K562 (cell line): ENCODE measurements around the gene PTBP3. TPM values are rescaled to one million over a fixed set of nuclear protein-coding genes. Genes with fewer than 3 reads are reported as not detected.

Experiments used
- C11orf30 ChIP-seq: fragments of 450-650 bp; IDR thresholded peaks from 2 replicates; pipeline ENCODE4 v1.6.1; 2016; ENCODE audit warnings: low read depth, mild to moderate bottlenecking
- CC2D1A ChIP-seq: fragments of 450-650 bp; IDR thresholded peaks from 2 replicates; pipeline ENCODE4 v1.6.1; 2017; ENCODE audit warnings: mild to moderate bottlenecking
- CXXC5 ChIP-seq: fragments of 250-450 bp; sonication (Bioruptor Pico); IDR thresholded peaks from 2 replicates; pipeline ENCODE4 v1.8.0; 2022; ENCODE audit warnings: inconsistent platforms, mild to moderate bottlenecking, moderate library complexity
- EP400 ChIP-seq: fragments of 450-650 bp; IDR thresholded peaks from 2 replicates; pipeline ENCODE4 v1.6.1; 2017; ENCODE audit warnings: antibody characterized with exemption, mild to moderate bottlenecking, moderate library complexity
- GABPB1 ChIP-seq: sonication (generic); formaldehyde crosslinking; IDR thresholded peaks from 2 replicates; pipeline ENCODE4 v1.8.0; 2022; ENCODE audit warnings: mild to moderate bottlenecking, missing genetic modification reagents
- GMEB1 ChIP-seq: fragments of 250-450 bp; sonication (Bioruptor Pico); IDR thresholded peaks from 2 replicates; pipeline ENCODE4 v1.4.0; 2020; ENCODE audit warnings: mild to moderate bottlenecking
- IFI16 ChIP-seq: fragments of 250-450 bp; sonication (Bioruptor Pico); IDR thresholded peaks from 2 replicates; pipeline ENCODE4 v2.1.2; 2022; ENCODE audit warnings: mild to moderate bottlenecking, inconsistent platforms
- MBD1 ChIP-seq: fragments of 250-450 bp; sonication (Bioruptor Pico); IDR thresholded peaks from 2 replicates; pipeline ENCODE4 v1.8.0; 2022; ENCODE audit warnings: inconsistent platforms
- RAD21 ChIP-seq, 2 experiments: fragments of 250-450 bp in 1 of 2; fragments of 450-650 bp in 1 of 2; sonication (Bioruptor Pico) in 1 of 2; formaldehyde crosslinking in 1 of 2; IDR thresholded peaks in 1 of 2; conservative IDR thresholded peaks in 1 of 2; 2 replicates each; pipeline versions ENCODE4 v1.4.0 to v1.8.0; 2020 to 2022; ENCODE audit warnings: mild to moderate bottlenecking in 2 of 2, moderate library complexity in 1 of 2
- RBM34 ChIP-seq: fragments of 200-400 bp; formaldehyde crosslinking; IDR thresholded peaks from 2 replicates; pipeline ENCODE4 v1.6.1; 2018; ENCODE audit warnings: low read length, borderline replicate concordance; ENCODE audit not compliant: insufficient read depth
- RUNX1 ChIP-seq: sonication (generic); IDR thresholded peaks from 2 replicates; pipeline ENCODE4 v1.6.1; 2016; ENCODE audit warnings: antibody characterized with exemption, low read depth
- SMARCB1 ChIP-seq: IDR thresholded peaks from 2 replicates; pipeline ENCODE4 v1.6.1; 2011; ENCODE audit warnings: improper control_type of control experiment, low read depth; ENCODE audit not compliant: insufficient read length
- SNIP1 ChIP-seq: fragments of 450-650 bp; IDR thresholded peaks from 2 replicates; pipeline ENCODE4 v1.7.1; 2017; ENCODE audit warnings: low read depth, mild to moderate bottlenecking
- SP1 ChIP-seq: sonication (generic); formaldehyde crosslinking; IDR thresholded peaks from 2 replicates; pipeline ENCODE4 v1.8.1; 2022; ENCODE audit warnings: mild to moderate bottlenecking, missing genetic modification reagents
- SRSF3 ChIP-seq: fragments of 200-400 bp; formaldehyde crosslinking; IDR thresholded peaks from 2 replicates; pipeline ENCODE4 v1.6.1; 2016; ENCODE audit warnings: mild to moderate bottlenecking, low read length, moderate library complexity; ENCODE audit not compliant: insufficient read depth
- ZNF124 ChIP-seq: sonication (generic); formaldehyde crosslinking; IDR thresholded peaks from 2 replicates; pipeline ENCODE4 v1.8.1; 2022; ENCODE audit warnings: missing genetic modification reagents
- ZNF217 ChIP-seq: sonication (generic); formaldehyde crosslinking; IDR thresholded peaks from 2 replicates; pipeline ENCODE4 v1.8.0; 2022; ENCODE audit warnings: mild to moderate bottlenecking, missing genetic modification reagents
- ZNF589 ChIP-seq: fragments of 200-800 bp; sonication (Bioruptor generic); IDR thresholded peaks from 2 replicates; pipeline ENCODE4 v1.6.1; 2016; ENCODE audit warnings: low read depth, missing genetic modification characterization, missing compliant biosample characterization
- polyA plus RNA-seq, 8 experiments: library from polyadenylated mRNA; depleted of rRNA in 4 of 8; stranded (reverse) in 5 of 8; unstranded in 3 of 8; fragments of >200 nt; fragmentation: Nextera tagmentation in 2 of 8; fragmentation: Illumina TruSeq in 1 of 8; extraction: Ambion mirVana in 2 of 8; extraction: Trizol in 1 of 8; gene quantifications; 2 replicates each; pipeline versions ENCODE4 v1.2.1 to v1.2.3, GENCODE V29; 2011 to 2014; ENCODE audit warnings: inconsistent platforms in 1 of 8, missing spikeins in 1 of 8
- total RNA-seq, 7 experiments: library from RNA; depleted of rRNA in 6 of 7; stranded (reverse); fragments of >200 nt in 6 of 7; fragmentation: Illumina TruSeq in 2 of 7; extraction: Trizol in 2 of 7; gene quantifications; 2 replicates each; pipeline versions ENCODE4 v1.2.1 to v1.2.3, GENCODE V29; 2011 to 2021; ENCODE audit warnings: low replicate concordance in 1 of 7
- TF ChIP-seq, protein P1 (sequence below): fragments of 450-650 bp; IDR thresholded peaks from 2 replicates; pipeline ENCODE4 v1.6.1; 2017; ENCODE audit warnings: mild to moderate bottlenecking, moderate library complexity
- TF ChIP-seq, protein P2 (sequence below): fragments of 450-650 bp; IDR thresholded peaks from 2 replicates; pipeline ENCODE4 v1.6.1; 2018; ENCODE audit warnings: mild to moderate bottlenecking, low read depth; ENCODE audit not compliant: partially characterized antibody

Gene PTBP3
- total and polyA plus RNA-seq, 9 of the 15 experiments (the other 6 are each of a cell fraction or from before 2014, with no cell fraction given), result 22.4 to 132 (median 68.0) TPM

DNA sequence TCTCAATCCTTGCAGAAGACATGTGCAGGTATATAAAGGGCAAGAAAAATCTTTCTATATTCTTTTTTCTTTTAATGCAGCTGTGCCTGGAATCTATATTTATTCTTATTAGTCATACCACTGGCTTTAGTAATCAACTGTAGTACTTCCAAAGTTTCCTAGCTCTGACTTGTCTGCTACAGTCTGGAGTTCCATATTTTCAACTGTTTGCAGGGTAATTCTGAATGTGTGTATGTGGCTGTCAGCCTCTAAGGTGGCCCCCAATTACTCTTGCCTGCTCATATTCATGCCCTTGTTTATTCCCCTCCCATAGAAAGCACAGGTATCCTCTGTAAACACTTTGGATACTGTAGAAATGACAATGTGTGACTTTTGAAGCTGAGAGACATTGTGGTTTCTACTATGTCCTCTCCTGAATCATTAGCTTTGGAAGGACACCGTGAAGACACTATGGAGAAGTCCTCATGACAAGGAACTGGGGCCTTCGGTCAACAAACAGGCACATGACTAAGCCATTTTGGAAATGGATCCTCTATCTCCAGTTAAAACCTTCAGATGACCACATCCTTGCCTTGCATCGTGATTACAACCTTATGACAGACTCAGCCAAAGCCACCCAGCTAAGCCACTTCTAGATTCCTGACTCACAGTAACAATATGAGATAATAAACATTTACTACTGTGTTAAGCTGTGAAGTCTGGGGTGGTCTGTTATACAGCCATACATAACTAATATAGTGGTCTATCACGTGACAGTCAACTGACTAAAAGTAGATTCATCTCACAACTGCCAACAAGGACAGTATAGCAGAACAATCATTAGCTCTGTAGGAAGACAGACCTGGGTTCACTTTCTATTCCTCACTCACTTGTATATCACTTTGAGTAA, 108.8 kb downstream of the PTBP3 start (continued):
- TF ChIP-seq ZNF589 (CRISPR knock-in tag) (peak; percentile 99), RBM34 (no peak), EP400 (peak; percentile 77), RAD21 (CRISPR knock-in tag; conservative IDR thresholded peaks at IDR 0.05 in 1 of 2, IDR thresholded peaks at IDR 0.05 in 1 of 2) (peak in 1 of 2 experiments; percentile 39; a peak in 1 of 4 replicates), GMEB1 (CRISPR knock-in tag) (0 out of 2 replicates have a peak, but pooled peaks have one; percentile 21), SNIP1 (no peak), MBD1 (CRISPR knock-in tag) (no peak), SP1 (CRISPR knock-in tag) (0 out of 2 replicates have a peak, but pooled peaks have one; percentile 40), C11orf30 (peak; percentile 92), IFI16 (0 out of 2 replicates have a peak, but pooled peaks have one; percentile 57), ZNF124 (no peak), SMARCB1 (no peak), CC2D1A (no peak; the same call in 1 of the 2 replicates), SRSF3 (no peak), RUNX1 (no peak), GABPB1 (CRISPR knock-in tag) (no peak), ZNF217 (CRISPR knock-in tag) (no peak), CXXC5 (CRISPR knock-in tag) (peak; percentile 75)
- TF ChIP-seq, protein P1, sequence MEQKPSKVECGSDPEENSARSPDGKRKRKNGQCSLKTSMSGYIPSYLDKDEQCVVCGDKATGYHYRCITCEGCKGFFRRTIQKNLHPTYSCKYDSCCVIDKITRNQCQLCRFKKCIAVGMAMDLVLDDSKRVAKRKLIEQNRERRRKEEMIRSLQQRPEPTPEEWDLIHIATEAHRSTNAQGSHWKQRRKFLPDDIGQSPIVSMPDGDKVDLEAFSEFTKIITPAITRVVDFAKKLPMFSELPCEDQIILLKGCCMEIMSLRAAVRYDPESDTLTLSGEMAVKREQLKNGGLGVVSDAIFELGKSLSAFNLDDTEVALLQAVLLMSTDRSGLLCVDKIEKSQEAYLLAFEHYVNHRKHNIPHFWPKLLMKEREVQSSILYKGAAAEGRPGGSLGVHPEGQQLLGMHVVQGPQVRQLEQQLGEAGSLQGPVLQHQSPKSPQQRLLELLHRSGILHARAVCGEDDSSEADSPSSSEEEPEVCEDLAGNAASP, result no peak
- TF ChIP-seq, protein P2, sequence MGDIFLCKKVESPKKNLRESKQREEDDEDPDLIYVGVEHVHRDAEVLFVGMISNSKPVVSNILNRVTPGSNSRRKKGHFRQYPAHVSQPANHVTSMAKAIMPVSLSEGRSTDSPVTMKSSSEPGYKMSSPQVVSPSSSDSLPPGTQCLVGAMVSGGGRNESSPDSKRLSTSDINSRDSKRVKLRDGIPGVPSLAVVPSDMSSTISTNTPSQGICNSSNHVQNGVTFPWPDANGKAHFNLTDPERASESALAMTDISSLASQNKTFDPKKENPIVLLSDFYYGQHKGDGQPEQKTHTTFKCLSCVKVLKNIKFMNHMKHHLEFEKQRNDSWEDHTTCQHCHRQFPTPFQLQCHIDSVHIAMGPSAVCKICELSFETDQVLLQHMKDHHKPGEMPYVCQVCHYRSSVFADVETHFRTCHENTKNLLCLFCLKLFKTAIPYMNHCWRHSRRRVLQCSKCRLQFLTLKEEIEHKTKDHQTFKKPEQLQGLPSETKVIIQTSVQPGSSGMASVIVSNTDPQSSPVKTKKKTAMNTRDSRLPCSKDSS, result no peak
